HG02870 (cell line): ENCODE measurements around the gene MPO.

Experiments
- ATAC-seq: cut with Tn5 transposase; IDR thresholded peaks from one replicate; pipeline ENCODE4 v1.9.1; 2021; ENCODE audit warnings: mild to moderate bottlenecking, moderate library complexity; ENCODE audit not compliant: unreplicated experiment

Gene MPO

DNA sequence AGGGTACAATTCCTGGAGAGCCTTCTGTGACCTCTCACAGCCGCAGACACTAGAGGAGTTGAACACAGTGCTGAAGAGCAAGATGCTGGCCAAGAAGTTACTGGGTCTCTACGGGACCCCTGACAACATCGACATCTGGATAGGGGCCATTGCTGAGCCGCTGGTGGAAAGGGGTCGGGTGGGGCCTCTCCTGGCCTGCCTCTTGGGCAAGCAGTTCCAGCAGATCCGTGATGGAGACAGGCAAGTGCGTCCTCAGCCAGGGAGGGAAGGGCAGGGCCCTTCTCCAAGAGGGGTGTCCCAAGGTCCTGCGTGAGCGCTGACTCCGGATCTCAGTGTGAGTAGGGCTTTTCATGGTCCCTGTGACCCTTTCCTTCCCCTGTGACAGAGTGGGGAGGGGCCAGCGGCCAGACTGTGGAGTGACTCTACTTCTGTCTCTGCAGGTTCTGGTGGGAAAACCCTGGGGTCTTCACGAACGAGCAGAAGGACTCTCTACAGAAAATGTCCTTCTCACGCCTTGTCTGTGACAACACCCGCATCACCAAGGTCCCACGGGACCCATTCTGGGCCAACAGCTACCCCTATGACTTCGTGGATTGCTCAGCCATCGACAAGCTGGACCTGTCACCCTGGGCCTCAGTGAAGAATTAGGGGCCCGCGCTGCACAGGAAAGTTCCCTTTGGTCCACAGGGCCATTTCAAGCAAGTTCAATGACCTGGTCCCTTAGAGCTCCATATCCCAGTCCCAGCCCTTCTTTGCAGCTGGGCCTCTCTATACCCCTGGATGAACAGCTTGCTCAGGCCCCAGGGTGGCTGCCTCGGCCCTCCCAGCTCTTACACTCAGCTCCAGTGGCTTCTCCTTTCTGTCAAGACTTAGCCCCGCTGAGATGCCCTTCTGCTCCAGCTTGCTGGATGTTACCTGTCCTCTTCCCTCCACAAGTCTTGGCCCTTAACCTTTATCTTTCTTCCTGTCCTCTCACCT lies 13.1 kb downstream of the MPO start:
- no peak for ATAC-seq

DNA sequence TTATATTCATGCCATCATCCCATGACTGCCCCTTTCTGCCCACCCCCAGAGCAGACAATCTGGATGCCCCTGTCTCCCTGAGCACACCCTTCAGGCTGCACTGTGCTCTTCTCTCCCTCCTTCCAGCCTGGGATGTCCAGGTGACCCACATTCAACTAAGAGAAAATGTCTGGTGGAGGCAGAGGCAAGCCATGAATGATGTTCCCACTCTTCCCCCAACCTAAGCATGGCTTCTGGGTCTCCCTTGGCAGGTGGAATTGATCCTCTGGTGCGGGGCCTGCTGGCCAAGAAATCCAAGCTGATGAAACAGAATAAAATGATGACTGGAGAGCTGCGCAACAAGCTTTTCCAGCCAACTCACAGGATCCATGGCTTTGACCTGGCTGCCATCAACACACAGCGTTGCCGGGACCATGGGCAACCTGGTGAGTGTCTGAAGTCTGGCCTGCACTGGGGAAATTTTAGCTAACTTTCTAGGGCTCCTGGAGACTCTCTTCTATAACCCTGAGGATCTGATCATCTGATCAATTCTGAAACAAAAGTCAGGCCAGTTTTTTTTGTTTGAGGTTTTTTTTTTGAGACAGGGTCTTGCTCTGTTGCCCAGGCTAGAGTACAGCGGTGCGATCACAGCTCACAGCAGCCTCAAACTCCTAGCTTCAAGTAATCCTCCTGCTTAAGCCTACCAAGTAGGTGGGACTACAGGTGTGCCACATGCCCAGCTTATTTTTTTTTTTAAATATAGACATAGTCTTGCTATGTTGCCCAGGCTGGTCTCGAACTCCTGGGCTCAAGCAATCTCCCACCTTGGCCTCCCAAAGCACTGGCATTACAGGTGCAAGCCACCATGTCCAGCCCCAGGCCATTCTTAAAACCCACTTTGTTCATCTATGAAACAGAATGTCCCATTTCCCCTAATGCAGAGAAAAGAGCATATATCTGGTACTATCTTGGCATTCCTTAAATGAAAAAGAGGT lies 14.5 kb downstream of the MPO start:
- ATAC-seq = no peak

DNA sequence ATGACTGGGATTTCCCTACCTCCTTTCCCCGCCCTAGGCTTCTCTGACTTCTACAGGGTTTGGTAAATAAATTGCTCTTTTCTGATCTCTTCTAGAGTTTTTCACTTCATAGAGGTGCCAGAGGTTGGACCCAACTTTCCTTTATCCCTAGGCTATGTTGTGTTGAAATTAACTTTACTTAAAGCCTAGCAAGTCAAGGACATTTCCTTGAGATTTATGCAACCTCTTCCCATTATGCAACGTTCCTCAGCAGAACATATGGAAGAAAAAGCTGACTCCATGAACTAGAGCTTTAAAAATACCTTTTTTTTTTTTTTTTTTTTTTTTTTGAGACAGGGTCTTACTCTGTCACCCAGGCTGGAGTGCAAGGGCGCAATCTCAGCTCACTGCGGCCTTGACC lies 15.5 kb downstream of the MPO start:
- ATAC-seq = no peak

DNA sequence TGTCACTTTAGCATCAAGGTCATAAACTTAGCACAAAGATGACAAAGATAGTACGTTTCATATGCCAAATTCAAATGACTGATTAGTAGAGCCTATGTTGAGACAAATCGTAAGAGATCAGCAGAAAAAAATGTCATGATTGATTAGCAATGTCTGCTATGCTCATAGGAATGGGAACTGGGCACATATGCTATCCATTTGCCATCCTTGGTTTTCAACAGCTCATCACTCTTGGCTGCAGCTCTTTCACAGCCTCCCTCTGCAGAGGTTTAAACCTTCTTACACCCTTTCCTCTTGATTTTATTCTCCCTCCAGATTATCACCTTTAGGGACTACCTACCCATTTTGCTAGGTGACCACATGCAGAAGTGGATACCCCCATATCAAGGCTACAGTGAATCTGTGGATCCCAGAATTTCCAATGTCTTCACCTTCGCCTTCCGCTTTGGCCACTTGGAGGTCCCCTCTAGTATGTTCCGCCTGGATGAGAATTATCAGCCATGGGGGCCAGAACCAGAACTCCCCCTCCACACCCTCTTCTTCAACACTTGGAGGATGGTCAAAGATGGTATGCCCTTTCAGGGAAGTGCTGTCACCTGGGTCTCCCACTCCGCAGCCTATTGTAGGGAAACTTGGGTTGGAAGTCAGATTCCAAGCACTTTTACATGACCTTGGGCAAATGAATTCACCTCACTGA lies 16.2 kb downstream of the MPO start:
- ATAC-seq = no peak

DNA sequence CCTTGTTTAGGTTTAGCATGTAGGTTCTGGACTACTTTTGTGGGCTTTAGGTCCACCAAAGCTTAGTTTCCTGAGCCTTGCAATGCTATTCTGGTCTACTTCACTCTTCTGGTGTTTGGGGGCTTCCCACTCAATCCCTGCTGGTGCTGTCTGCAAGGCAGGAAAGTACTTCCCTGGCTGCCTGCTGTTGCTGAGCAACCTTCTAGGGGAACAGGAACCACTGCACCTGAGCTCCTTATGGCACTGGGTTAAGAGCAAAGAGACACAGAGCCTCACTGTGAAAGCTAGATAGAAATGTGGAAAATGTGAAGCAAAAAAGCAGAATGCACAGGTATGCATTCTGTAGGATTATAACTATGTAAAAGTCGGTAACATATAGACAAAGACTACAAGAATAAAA lies 17.0 kb downstream of the MPO start:
- ATAC-seq = no peak

DNA sequence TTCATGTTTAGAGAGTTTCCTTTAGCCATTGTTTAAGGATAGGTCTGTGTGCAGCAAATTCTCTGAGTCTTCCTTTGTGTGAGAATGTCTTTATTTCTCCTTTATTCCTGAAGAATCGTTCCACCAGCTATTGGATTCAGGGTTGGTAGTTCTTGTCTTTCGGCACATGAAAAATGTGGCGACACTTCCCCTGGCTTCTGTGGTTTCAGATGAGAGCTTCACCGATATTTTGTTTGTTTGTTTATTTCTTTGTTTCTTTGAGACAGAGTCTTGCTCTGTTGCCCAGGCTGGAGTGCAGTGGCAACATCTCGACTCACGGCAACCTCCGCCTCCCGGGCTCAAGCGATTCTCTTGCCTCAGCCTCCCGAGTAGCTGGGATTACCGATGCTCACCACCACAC lies 18.6 kb downstream of the MPO start:
- no peak for ATAC-seq

DNA sequence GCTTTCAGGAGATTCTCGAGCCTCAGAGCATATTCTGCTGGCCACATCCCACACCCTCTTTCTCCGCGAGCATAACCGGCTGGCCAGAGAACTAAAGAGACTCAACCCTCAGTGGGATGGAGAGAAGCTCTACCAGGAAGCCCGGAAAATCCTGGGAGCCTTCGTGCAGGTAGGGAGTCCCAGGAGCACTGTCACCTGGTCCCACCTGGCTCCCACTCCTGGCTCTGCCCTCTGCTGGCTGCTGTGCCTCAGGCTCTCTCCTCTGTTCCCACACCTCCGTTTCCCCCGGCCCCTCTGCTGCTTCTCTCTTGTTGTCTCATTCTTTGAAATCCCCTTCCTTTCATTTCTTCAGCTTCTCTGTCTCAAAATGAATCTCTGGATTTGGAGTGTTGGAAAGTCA lies 25.9 kb downstream of the MPO start:
- ATAC-seq = no peak

DNA sequence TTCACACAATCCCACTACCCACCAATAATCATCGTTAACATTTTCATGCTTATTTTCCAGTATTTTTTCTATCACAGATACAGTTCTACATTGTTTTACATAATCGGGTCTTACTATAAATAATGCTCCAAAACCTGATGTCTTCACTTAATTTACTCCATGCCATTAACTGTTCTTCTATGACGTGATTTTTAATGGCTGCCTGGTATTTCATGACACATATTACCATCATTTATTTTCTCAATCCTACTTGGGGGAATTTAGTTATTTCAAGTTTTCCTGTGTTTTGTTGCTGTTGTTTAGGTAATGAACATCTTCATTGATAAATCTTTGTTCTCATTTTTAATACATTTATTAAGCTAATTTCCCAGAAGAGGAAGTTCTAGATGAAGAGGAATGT lies 27.7 kb downstream of the MPO start:
- no peak for ATAC-seq

DNA sequence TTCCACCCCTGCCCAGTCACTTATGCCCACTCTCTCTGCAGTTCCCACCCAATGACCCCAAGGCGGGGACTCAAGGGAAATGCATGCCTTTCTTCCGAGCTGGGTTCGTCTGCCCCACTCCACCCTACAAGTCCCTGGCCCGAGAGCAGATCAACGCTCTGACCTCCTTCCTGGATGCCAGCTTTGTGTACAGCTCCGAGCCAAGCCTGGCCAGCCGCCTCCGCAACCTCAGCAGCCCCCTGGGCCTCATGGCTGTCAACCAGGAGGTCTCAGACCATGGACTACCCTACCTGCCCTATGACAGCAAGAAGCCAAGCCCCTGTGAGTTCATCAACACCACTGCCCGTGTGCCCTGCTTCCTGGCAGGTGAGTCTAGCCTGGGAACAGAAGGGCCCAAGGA lies 28.6 kb downstream of the MPO start:
- no peak for ATAC-seq

DNA sequence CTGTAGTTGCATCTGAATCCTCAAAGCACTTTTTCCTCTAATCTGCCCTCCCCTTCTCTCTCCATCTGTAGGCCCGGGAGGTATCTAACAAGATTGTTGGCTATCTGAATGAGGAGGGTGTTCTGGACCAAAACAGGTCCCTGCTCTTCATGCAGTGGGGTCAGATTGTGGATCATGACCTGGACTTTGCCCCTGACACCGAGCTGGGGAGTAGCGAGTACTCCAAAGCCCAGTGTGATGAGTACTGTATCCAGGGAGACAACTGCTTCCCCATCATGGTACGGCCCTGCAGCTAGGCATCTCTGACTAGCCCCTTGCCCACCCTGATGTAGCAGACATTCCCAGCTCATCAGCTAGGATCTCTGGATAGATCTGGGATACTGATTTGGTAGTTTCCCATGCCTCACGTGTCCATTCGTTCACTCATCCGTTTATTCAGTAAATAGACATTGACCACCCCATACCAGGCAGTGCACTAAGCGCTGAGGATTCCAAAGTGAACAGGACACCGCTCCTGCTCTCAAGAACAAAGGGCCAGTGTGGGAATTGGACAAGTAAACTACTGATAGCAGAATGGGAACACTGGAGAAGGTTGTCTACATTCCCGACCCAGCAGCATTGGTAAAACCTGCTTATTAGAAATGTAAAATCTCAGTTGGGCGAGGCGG lies 30.3 kb downstream of the MPO start:
- no peak for ATAC-seq

DNA sequence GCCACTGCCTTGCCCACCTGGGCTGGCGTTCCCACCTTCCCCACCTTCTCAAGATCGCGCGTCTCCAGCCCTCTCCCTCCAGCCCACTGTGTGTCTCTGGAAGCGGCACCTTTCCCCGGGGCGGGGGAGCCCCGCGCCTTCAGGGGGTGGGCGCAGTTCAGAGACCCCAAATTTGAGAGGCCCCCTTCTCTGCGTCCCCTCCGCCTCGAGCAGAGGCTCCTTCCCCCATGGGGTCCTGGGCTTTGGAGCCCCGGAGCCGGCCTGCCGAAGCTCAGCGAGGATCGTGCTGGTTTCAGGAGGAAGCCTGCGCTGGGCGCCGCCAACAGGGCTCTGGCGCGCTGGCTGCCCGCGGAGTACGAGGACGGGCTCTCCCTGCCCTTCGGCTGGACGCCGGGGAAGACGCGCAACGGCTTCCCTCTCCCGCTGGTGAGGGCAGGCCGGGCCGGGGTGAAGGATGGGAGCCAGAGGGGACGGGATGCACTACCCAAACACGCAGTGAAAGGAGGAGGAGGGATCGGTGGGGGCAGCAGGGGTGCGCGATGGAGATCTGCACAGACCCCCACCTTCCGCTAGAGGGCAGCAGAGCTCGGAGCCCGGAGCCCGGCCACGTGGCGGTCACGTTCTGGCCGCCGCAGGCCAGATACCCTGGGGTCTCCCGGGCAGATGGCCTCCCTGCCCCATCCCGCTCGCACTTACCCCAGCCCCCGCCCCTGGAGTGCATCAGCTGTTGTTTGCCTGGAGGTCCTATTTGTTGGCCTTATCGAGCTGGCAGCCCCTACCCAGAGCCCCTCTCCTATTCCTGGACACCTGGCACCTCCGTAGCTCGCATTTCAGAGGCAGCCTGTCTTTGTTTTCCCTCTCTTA lies 31.2 kb downstream of the MPO start:
- ATAC-seq = peak; percentile 62

DNA sequence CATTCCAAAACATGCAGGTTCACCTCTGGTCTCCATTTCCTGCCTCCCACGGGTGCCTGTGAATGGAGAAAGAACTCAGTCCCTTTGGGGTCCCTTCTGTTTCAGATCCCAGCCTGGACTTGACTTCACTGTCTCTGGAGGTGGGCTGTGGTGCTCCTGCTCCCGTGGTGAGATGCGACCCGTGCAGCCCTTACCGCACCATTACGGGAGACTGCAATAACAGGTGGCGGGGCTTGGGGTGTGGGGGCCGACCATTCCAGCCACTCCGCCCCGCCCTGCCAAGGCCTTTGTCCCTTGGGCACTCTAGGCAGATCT lies 31.8 kb downstream of the MPO start:
- no peak for ATAC-seq

DNA sequence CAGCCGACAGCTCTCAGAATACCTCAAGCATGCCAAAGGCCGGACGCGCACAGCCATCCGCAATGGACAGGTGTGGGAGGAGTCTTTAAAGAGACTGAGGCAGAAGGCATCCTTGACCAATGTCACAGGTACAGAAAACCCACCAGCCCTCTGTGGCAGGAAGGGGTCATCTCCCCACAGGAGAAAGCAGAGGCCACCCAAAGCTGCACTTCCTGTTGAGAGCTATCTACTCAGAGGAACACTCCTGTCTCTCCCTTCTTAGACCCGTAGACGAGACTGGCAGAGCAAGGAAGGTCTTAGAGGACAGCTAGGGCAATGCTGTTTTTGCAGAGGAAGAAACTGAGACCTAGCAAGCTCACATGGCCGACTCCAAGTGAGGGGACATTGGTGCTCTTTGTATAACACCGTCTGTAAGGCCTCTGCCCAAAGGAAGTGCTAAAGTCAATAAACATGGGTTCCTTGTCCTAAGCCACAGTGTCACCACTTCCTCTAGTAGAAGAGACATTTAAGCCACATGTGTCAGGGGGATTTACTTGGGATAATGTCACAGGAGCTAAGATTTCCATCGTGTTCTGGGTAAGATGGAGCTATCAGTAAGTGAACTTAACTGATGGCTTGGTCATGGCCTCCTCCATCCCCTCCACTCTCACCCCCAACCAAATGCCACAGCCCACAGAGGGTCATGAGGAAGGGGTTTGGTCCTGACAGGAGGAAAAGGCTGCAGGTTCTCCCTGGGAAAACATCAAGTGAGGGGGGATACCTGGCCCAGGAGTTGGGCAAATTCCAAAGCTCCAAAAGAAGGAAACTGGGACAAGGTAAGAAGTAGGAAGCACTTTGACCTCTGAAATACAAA lies 33.0 kb downstream of the MPO start:
- ATAC-seq = no peak

DNA sequence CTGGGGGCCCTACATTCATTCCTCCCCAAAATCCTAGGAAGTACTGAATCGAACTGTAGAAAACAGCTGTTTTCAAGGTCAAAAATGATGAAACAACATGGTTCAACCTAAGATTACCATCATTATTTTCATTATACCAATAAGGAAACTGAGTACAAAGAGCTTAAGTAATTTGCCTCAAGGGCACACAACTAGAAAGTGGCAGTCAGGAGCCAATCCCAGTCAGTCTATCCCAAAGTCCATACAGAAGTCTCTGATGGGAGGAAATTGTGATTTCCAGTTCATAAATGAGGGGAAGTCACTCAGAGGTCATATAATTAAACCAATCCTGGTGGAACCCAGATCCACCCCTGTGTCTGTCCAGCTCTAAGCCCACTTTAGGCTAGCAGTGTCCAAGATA lies 34.0 kb downstream of the MPO start:
- ATAC-seq = no peak

DNA sequence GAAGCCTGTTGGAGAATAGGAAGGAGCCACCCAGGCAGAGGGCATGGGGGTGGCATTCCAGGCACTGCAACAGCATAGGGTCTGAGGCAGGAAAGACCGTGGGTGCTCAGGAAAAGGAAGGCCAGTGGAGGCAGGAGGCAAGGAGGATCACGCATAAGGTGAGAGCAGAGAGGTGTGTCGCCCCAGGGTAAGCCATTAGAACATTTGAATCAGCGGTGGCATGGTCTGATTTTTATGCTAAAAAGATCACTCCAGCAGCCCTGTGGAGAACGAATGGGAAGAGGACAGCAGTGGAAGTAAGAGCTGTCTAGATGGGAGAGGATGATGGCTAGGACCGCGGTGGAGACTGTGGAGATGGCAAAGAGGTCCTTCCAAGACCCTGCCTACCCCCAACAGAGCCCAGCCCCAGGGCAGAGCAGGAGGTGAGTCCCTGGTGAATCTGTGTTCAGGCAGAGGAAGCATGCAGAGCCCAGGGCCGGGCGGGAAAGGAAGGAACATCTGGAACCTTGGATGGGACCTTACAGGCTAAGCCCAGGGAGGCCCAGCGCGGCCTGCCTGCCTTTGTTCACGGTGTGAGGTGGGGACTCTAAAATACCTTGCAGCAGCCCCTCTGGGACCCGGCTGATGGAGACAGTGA lies 34.5 kb downstream of the MPO start:
- no peak for ATAC-seq

DNA sequence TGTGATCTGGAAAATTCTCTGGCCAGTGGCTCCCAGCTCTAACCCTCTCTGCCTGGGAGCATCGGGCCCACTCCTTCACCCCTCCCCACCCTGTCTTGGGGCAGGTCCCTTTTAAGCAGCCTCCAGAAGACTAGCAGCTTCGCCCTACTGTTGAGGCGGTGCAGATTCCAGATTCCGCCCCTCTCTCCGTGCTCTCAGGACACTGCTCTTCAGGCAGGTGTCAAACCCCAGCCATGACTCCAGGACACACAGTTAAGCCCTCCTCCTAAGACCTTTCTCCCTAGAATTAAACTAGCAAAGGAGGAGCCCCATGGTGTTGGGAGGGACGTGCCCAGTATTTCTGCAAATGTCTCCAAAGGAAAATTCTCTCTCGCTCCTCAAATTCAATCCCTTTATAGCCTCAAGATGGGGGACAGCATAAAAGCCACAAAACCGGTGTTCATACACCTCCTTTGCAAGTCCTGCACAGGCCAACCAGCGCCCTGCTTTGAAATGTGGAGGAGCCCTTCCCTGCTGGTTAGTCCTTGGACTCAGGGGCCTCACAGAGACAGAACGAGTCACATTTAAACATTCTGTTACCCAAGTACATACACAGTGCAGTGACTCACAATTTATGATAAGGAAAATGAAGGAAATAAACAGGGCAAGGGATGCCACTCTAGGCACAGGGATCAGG lies 35.2 kb downstream of the MPO start:
- ATAC-seq = no peak

DNA sequence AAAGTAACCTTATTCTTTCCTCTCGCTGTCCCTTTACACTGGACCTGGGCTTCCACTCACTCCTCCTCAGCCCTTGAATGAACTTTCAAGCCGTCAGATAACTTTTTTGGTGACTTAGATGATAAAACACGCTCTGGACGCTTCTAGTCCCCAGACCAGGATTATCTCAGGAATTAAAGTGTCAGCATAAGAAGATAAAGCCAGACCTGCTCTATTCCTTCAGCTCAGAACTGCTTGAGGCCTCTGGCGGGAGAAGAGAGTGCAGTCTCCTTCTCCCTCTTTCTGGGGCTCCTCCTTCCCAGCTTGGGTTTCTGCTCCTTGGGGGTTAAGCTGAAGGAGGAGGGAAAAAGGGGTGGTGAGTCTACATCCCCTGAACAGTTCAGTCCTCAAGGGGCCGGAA lies 35.8 kb downstream of the MPO start:
- ATAC-seq = no peak
